ENCODE results near the gene TMCC3.

Gene TMCC3

GRCh38 chr12:94673496-94673895, 23.1 kb upstream of the TMCC3 start:
- DNase-seq = no peak

- DNase-seq = no peak
These were observed 21.6 kb upstream of the TMCC3 start for GRCh38 chr12:94671917-94672316.

GRCh38 chr12:94670898-94671297, 20.5 kb upstream of the TMCC3 start:
- DNase-seq = no peak

DNA sequence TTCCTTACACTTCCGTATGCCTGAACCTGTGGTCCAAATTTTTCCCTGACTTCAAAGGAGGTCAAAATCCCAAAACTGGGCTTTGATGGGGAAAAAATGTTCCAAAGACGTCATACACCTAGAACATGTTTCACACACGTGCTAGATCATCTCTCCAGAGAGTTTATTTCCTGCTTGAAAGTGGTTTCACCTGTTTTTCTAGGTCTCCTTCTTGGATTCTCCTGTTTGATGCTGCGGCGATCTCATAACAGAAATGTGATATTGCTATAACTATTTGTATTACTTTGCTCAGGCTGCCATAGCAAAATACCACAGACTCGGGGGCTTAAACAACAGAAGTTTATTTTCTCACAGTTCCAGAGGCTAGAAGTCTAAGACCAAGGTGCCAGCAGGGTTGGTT, 19.7 kb upstream of the TMCC3 start:
- no peak for DNase-seq

DNA sequence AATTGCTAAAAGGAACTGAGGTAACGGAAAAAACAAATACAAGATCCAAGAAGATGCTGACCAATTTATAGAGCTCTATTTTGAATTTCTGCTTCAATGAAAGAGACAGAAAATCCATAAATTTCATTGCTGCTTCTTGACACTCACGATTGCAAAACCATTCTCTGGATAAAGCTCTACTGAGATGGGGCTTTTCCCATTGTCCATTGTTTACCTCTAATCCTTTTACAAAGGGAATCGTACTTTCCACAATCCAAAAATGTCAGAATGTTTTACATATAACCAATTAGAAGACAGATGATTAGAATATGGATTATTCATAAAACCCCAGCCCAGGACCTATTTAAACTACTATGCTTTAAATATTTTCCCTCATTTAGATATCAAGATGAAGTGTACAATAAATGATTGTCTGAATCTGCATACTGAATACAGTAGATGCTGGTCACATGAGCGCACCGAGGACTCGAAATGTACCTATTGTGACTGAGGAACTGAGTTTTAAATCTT, 16.7 kb upstream of the TMCC3 start:
- no peak for DNase-seq

- no peak for DNase-seq
These were observed 15.8 kb upstream of the TMCC3 start for GRCh38 chr12:94666158-94666557.

- no peak for DNase-seq
These were observed 13.3 kb upstream of the TMCC3 start for GRCh38 chr12:94663702-94664101.

GRCh38 chr12:94663071-94663470, 12.7 kb upstream of the TMCC3 start:
- no peak for DNase-seq

DNA sequence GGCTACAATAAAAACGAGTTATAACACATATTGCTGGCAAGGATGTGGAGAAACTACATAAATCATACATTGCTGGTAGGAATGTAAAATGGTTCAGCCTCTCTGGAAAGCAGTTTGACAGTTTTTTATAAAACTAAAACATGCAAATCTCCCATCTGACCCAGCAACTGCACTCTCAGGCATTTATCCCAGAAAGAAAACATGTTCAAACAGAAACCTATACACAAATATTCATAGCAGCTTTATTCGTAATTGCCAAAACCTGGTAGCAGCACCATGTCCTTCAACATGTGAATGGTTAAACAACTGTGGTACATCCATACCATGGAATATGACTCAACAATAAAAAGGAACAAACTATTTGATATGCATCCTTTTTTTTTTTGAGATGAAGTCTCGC, 10.1 kb upstream of the TMCC3 start:
- DNase-seq = no peak

GRCh38 chr12:94659346-94659930, 9.1 kb upstream of the TMCC3 start:
- DNase-seq = no peak

GRCh38 chr12:94658931-94659330, 8.6 kb upstream of the TMCC3 start:
- DNase-seq = no peak

GRCh38 chr12:94656556-94656955, 6.2 kb upstream of the TMCC3 start:
- no peak for DNase-seq

- no peak for DNase-seq
These were observed 811 bp downstream of the TMCC3 start for GRCh38 chr12:94649349-94650142.

DNA sequence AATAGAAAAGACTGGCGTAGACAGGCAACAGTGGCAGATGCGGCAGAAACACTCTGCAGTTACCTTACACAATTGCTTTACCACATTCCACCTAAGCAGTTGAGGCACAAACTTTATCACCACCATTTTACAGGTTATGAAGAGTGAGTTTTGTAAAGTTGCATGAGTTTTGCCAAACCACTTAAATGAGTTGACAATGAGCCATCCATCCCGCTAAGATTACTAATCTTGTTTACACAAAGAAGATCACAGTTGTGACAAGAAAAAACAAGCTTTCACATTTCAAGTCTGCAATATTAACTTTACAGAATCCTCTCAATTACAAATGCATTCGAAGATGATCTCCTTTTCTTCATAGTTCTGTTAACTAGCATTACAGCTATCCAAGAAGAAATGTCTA, 1.8 kb downstream of the TMCC3 start:
- DNase-seq = no peak

DNA sequence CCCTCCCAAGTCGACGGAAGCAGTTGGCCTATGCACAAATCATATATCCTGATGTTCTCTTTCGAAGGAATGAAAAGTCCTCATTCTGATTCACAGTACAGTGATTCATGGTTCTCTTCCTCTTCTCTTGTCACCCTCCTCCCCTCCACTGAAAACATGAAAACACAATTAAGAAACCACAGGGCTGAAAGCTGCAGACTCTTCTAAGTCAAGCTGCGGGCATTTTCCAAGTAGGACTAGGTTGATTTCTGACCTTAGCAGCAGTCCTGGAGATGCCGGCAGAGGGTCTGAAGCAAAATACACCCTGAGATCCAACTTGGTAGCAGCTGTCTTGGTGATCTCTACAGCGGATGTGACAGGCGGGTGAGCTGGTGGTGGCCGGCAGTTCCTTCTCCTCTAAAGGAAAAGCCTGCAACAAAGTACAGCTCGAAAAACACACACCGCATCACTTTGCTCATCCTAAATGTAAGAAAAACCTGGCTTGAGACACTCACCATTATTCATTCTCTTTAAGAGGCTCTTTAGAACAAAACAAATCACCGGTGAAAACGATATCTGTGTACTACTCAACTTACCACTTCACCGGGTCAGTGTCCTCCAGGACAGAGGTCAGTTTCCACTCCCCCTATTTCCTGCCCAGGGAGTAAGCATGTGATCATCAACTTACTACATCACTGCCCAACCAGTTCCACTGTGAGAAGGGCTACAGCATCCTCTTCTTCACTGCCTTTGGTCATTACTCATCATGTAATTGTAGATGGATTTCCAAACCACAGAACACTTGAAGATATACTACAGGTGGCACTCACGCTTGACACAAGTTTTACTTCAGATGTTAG, 6.0 kb downstream of the TMCC3 start:
- DNase-seq = no peak

- no peak for DNase-seq
These were observed 6.8 kb downstream of the TMCC3 start for GRCh38 chr12:94643606-94644005.

- no peak for DNase-seq
These were observed 9.1 kb downstream of the TMCC3 start for GRCh38 chr12:94641283-94641682.

DNA sequence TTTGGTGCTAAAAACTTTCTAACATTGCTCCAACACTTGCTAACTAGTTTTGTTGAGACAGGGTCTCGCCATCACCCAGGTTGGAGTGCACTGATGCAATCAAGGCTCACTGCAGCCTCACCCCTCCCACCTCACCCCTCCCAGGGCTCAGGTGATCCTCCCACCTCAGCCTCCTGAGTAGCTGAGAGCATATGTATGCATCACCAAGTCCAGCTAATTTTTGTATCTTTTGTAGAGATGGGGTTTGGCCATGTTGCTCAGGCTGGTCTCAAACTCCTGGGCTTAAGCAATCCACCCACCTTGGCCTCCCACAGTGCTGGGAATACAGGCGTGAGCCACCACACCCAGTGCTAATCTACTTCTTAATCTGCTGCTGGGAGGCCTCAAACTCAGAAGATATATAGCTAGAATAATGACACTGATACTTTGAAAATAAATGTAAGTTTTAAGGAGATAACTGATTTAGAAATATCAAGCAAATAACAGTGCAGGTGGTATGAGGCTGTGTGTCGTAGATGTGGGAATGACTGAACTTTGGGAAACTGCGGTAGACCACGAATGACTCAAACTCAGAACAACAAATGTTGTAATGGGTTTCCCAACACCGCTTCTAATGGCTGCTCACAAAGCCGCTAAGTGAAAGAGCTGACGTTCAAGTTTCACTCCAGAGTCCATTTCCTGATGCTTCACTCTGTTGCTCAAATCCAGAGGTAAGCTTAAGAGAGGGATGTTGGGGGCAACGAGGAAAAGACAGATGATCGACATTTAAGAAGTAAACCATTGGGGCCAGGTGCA, 10.0 kb downstream of the TMCC3 start:
- no peak for DNase-seq

DNA sequence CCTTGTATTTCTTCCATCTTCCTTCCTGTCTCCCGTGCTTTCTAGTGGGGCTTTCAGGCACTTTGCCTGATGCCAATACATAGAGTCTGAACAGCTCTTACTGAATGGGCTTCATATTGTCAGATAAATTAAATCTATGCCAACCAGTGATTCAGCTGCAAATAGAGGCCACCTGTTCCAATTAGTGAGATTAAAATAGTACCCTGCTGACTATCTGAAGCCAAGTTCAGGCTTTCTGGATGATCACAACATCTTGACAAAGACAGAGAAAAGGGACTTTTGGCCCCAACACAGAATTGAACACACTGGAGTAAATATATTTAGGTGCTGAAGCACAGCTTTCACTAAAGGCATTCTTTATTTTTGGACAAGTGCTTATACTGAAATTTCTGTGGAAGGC, 11.8 kb downstream of the TMCC3 start:
- no peak for DNase-seq

DNA sequence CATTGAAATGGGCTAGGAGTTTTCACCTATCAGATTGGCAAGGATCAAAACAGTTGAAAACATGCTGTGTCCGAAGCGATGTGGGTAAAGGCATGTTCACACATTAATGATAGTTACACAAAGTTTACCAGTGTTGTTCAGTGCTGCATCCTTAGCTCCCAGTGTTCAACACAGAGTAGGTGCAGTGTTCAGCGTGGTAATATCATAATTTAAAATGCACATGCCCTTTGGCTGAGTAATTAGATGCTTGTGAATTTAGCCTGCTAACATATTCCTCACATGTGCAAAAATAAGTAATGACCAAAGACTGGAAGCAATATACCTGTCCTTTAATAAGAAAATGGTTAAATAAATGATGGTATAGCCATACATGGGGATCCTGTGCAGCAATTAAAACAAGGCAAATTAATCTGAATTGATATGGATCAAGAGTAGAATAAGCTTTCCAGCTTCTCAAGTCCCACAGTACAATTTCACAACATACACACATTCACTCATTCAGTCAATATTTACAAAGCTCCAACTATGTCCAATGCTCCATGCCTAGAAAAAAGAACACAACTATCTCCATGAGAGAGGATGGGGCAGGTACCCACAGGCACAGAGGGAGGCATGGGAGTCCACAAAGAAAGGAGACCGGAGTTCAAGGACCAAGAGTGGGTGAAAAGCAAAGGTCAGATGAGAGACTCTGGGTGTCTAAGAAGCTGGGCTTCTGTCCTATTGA, 12.8 kb downstream of the TMCC3 start:
- no peak for DNase-seq

DNA sequence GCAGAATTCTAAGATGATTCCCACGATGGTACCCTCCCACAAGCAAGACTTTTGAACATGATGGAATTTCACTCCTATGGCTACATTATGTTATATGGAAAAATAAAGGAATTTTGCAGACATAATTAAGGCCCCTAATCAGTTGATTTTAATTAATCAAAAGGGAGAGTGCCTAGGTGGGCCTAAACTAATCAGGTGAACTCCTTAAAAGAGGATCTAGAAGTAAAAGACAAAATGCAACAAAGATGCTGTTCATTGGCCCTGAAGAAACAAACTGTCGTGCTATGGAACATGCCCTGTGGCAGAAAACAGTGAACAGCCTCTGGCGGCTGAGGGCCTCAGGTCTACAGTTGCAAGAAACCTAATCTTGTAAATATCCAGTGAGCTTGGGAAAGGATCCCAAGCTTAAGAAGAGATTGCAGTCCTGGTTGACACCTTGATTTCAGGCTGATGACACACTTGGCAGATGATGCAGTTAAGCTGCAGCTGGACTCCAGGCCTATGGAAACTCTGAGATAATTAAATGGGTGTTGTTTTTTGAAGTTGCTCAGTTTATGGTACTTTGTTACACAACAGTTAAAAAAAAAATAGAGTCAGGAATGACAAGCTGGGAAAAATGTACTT, 13.8 kb downstream of the TMCC3 start:
- DNase-seq = no peak

GRCh38 chr12:94634717-94635116, 15.6 kb downstream of the TMCC3 start:
- DNase-seq = no peak
